HG03159 (cell line): Measurements from ENCODE around the gene PTPRD.

Experiments
- ATAC-seq: cut with Tn5 transposase; IDR thresholded peaks from one replicate; pipeline ENCODE4 v1.9.1; 2021; ENCODE audit warnings: mild to moderate bottlenecking, moderate library complexity; ENCODE audit not compliant: unreplicated experiment

Gene PTPRD

GRCh38 chr9:10612641-10613398 is at the start of gene PTPRD:
Gene PTPRD (minus strand): TSS chr9:10613002.
- ATAC-seq: peak; percentile 99

DNA sequence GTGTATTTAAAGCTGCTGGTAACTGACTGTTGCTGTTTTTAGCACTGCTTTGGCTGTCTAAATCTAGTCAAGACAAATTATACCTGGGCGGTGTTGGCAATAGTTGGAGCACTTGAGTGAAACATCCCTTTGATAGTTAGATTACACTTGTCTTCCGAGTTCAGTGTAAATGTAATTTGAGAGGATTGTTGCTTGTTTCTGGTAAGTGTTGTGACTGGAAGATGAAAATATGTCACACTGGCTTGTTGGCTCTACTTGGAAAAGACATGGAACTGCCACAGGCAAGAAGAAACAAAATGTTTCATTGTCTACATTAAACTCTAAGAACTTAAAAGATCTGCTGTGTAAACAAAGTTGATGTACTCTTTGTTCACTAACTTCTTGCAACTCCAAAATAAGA is 49.2 kb upstream of the PTPRD start:
- ATAC-seq: no peak

GRCh38 chr9:10661376-10661775 is 48.6 kb upstream of the PTPRD start:
- no peak for ATAC-seq

GRCh38 chr9:10651012-10651411 is 38.2 kb upstream of the PTPRD start:
- ATAC-seq: no peak

DNA sequence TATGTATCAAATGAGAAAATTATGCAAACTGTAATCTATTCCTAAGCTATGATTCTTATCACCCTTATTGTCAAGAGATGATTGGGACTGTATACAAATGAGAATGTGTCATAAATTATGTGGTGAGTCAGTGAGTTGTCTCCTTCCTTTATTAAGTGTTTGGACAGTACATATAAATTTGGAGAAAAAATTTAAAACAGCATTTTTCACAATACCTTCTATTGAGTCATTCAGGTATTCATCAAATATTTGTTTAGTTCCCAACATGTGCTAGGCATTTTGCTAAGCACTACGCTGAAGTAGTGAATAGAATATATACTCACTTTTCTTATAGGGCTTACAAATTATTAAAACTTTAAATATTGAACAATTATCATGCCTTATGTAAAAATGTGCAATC is 36.3 kb upstream of the PTPRD start:
- no peak for ATAC-seq

DNA sequence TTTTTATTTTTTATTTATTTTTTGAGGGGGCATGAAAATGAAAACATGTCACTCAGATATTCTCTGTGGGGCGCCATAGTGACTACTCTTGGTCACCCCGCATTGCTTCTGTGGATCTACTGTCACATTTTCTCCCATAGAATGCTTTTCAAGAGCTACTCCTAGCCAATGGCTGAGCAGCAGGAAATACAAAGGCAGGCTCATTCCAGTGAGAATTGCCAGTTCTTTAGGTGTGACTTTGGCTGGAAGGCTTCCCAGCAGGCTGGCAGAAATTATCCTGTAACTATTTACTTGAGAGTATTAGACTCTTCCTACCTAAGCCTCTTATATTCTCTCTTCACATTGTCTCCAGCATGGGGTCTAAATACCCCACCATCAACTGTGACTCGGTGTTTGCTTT is 21.0 kb upstream of the PTPRD start:
- no peak for ATAC-seq

GRCh38 chr9:10614196-10614800 is 1.5 kb upstream of the PTPRD start:
- no peak for ATAC-seq

DNA sequence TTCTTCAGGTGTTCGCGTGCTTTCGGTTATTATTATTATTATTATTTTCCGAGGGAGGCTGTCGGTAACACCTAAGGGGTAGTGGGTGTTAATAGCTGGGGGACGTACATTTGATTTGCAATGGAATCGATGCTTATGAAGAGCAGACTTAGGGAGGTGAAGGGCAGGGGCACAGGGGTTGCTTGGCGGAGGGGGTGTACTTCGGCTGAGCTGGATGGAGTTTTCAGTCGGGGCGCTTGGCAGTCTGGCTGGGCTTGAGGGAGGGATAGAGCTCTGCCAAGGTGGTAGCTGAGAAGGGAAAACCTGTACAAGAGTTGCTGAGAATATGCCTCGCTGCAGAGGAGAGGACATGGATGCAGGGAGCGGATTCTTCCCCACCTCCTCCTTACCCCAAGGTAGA is 617 bp upstream of the PTPRD start:
- ATAC-seq: no peak

GRCh38 chr9:10605388-10605787 is 7.4 kb downstream of the PTPRD start:
- ATAC-seq: no peak

DNA sequence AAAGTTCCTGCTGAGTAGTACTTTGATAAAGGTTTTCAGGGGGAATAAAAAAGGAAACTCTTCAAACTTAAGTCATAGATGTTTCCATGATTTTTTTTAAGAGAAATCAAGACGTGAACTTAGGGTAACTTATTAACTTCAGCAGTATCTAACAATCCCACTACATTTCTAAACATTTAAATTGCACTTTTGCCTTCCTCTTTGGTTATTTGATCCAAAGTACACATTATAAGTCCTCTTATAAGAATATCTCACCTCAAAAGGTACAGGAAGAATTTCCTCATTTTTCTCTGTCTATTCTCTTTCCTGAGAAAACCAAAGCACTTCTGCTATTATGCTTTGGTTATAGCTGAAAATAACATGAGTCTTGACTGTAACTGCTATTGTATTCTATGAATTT is 7.9 kb downstream of the PTPRD start:
- ATAC-seq: no peak

DNA sequence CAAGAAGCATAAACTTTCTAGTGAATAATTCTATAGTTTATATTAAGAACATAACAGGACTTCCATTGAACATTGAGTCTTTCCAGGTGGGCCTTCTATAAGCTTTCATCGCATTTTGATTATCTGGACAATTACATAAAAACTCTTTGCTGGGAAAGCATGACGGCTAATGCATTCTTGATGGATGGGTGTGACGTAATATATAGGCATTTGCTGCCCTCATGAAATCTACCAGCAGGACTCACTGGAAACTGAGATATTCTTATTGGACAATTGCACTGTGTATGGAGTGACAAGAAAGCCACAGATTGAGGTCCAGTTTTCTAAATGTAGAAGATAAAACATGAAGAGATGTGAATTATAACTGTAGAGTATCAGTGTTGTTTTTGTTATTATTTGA is 15.0 kb downstream of the PTPRD start:
- no peak for ATAC-seq

GRCh38 chr9:10594482-10594881 is 18.3 kb downstream of the PTPRD start:
- no peak for ATAC-seq

DNA sequence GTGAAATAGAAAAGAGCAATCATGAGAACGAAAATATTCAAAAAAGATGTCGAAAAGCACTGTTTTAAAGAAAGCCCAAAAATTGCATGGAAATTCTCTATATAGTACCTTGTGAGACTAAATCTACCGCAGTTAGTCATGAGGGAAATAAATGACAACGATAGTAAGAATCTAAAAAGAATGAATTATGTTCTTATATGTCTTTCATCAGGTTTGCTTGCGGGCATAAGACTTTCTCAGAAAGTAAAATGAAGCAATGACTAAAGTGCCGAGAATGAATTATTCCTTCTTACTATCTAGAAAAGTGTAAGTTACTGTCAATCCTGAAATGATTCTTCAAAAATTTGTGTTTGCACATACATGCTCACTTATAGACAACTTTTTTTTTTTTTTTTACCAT is 26.4 kb downstream of the PTPRD start:
- ATAC-seq: no peak

- no peak for ATAC-seq
Observed at GRCh38 chr9:10571699-10572098, 41.1 kb downstream of the PTPRD start.

- no peak for ATAC-seq
Observed at GRCh38 chr9:10566848-10567247, 46.0 kb downstream of the PTPRD start.

DNA sequence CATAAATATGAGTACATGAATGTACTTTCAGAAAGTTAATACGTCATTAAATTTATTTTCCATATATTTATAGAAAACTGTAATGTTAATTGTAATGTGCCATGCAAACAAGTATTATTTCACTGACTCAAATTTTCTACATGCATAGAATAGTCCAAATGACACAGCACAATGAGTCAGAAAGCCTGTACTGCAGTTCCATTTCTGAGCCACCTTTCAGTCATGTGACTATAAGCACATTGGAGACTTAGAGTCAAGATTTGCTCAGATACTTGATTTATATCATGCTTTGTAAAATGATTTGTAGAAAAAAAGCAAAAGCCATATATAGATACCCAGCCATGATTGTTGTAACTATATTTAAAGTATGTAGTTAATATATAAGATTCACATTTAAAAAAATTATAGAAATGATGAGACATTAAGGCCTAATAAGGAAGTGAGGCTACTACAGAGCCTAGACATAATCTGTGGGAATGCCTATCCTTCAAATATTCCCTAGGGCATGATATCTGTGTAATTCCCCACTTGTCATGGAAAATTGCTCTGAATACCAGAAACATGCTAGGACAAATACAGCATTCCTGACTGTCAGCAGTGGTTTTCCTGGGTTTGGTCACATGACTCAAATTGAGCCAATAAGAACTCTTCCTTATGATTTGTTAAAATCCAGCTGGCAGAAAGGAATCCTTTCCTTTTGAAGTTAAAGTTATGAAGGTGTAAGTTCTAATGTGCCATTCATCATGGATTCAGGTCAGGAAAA is 50.0 kb downstream of the PTPRD start:
- no peak for ATAC-seq

DNA sequence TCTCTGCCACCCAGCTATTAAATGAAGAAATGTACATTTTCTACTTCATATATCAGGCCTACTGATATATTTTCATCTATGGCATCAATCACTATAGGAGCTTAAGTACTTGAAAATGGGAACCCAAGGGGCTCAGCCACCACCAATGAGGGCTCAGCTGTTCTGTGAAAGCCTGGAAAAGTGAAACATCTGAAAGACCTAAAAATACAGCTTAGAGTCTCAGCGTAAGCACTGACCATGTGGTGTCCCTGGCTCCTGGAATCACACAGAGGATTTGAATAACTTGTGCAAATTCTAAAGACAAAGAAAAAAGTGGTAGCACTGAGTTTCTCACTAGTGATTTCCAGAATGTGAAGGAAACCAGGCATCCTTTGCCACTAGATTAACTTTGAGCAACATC is 64.5 kb downstream of the PTPRD start:
- no peak for ATAC-seq

DNA sequence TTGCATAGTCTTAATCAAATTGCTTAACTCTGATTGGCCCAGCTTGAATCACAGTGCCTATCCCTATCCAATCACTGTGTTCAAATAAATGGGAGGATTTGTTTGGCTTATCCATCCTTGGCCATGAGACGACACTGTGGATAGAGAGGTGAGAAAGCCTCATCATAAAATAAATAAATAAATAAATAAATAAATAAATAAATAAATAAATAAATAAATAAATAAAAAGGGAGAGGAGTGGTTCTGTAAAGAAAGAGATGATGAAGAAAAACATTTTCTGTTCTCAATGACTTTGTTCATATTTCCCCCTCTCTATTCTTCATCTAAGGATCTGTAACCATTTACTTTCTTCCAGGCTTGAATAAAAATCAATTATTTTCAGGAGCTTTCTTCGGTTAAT is 74.7 kb downstream of the PTPRD start:
- no peak for ATAC-seq

DNA sequence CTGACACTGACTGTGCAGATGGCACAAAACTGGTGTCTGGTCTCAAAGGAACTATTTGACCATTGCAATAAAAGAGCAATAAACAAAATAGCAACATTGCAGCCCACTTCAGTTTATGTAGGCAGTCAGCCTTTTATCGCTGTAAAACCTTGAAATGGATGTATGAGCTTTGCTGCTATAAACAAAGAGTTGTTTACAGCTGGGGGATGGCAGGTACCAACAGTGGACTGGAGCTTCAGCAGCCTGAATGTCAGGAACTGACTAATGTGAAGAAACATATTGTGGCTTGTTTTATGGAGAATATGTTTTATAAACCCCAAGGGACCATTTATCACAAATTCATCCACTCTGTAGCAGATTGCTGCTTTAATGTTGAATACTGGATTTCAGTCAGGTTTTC is 78.0 kb downstream of the PTPRD start:
- no peak for ATAC-seq

DNA sequence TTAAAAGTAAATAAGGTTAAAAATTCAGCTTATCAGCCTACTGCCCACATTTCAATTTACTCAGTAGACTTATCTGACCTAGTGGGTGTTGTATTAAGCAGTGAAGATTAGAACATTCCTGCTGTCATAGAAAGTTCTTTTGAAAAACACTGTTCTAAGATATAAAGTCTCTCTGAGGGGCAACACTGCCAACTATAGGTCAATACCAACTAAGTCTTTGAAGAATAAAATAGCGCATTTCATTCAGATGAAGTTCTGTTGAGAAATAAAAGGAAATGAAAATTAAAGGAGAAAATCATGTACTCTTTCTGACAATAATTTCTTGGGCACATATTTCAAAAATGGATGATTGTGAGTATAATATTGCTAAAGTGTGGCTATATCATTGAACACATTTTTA is 86.8 kb downstream of the PTPRD start:
- no peak for ATAC-seq

DNA sequence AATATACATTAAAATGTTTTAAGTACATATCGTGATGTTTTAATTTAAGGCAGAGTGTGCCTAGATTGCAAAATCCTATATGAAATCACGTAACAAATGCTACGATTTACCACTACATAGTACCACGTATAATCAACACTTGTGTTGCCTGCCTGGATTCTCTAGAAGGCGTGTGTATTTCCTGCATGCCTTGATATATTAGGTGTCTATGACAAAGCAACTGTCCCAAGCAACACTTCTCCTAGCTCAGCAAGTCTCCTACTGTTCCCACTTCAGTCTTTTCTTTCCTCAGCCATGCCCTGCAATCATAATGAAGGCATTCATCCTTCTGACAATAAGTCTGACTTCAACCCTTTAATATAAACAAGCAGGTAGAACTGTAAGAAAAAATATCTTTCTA is 89.6 kb downstream of the PTPRD start:
- ATAC-seq: no peak

DNA sequence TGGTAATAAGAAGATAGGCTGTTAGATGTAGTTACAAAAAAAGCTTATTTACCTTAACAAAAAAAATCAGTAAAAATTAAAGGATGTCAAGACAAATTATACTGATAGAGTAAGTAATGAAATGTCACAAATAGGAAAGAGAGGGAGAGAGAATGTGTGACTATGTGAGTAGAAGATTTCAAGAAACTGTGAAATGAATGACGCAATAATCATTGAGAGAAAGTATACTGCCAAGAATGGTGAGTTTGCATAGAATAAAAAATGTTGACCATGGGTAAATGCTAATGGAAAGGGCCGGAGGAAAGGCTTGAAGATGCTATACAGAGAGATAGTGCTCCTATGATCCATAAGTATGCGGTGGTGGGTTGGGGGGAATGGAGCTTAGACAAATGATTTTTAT is 100.7 kb downstream of the PTPRD start:
- ATAC-seq: no peak
